Memory B cell (primary cell): ENCODE measurements around the gene MAT1A.
"Not testable (repeated sequence)": the region's sequence is repeated elsewhere in the genome, so short reads cannot be mapped to it uniquely, and the experiment has no call there.

Experiments used
- ATAC-seq: fragments of 150-1000 bp; cut with Tn5 transposase; 2 replicates; pipeline ENCODE4 v1.10.0; 2021; ENCODE audit warnings: low read depth, mild to moderate bottlenecking, moderate library complexity
- DNase-seq, 2 donors: peaks; one replicate each; pipeline ENCODE4 v3.0.0; 2022; ENCODE audit warnings: low spot score in 2 of 2
- H3K27ac Mint-ChIP-seq: one replicate; pipeline ENCODE4 v1.8.0; 2022; ENCODE audit warnings: mild to moderate bottlenecking, moderate library complexity, mixed read lengths
- H3K27me3 Mint-ChIP-seq: one replicate; pipeline ENCODE4 v1.8.0; 2022; ENCODE audit warnings: mixed read lengths
- H3K36me3 Mint-ChIP-seq: one replicate; pipeline ENCODE4 v1.8.0; 2022; ENCODE audit warnings: mild to moderate bottlenecking, mixed read lengths
- H3K4me1 Mint-ChIP-seq: one replicate; pipeline ENCODE4 v1.8.0; 2022; ENCODE audit warnings: mixed read lengths
- H3K4me3 Mint-ChIP-seq: one replicate; pipeline ENCODE4 v1.8.0; 2022; ENCODE audit warnings: mild to moderate bottlenecking, moderate library complexity, mixed read lengths
- H3K9me3 Mint-ChIP-seq: one replicate; pipeline ENCODE4 v1.8.0; 2022; ENCODE audit warnings: mixed read lengths

The MAT1A gene

GRCh38 chr10:80244371-80244770, 45.1 kb downstream of the MAT1A start:
- H3K9me3 Mint-ChIP-seq, H3K27me3 Mint-ChIP-seq, H3K36me3 Mint-ChIP-seq, DNase-seq, H3K4me3 Mint-ChIP-seq, H3K4me1 Mint-ChIP-seq, H3K27ac Mint-ChIP-seq, ATAC-seq: not testable (repeated sequence)

GRCh38 chr10:80242341-80242740, 47.1 kb downstream of the MAT1A start:
- not testable (repeated sequence) for H3K27ac Mint-ChIP-seq, ATAC-seq, DNase-seq, H3K27me3 Mint-ChIP-seq, H3K4me3 Mint-ChIP-seq, H3K36me3 Mint-ChIP-seq, H3K4me1 Mint-ChIP-seq, H3K9me3 Mint-ChIP-seq

- H3K36me3 Mint-ChIP-seq, H3K27me3 Mint-ChIP-seq, H3K4me1 Mint-ChIP-seq, DNase-seq, H3K4me3 Mint-ChIP-seq, H3K27ac Mint-ChIP-seq, H3K9me3 Mint-ChIP-seq, ATAC-seq: not testable (repeated sequence)
These were observed 53.0 kb downstream of the MAT1A start for GRCh38 chr10:80236457-80236856.

DNA sequence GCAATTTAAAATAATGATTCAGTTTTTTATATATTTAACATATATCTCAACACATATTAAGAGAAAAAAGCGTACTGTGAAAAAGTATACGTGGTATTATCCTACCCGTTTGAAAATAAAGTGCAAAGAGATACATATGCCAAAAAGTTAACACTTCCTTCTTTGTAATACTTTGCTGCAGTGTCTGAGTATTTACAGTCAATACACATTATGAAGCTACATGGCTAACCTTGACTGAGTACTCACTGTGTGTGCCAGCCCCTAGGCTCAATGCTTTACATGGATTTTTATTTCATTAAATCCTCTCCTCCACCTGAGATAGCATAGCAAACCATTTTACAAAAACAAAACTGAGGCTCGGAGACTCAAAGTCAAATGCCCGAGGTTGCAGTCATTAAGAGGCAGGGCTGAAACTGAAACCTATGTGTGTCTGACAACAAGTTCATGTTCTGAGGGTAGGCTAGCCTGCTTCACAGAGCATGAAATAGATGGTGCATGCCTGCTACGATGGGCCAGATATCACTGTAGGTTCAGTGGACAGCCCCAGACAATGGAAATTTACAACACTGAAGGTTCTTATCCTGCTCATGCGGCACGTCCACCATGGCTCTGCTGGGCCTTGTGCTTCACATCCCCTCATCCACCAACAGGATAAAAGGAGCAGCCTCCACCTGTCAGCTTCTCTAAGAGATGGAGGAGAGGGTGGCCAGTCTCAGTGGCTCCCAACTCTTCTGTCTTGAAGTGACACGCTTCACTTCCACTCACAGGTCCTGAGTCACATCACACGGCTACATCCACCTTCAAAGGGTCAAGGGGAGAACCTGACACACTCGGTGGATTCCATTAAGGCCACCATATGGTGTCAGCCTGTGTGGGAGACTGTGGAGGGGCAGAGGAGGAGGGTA, 54.9 kb downstream of the MAT1A start:
- H3K27ac Mint-ChIP-seq, H3K4me1 Mint-ChIP-seq, H3K9me3 Mint-ChIP-seq, DNase-seq, H3K36me3 Mint-ChIP-seq, H3K27me3 Mint-ChIP-seq: not testable (repeated sequence)
- peak; percentile 90 for ATAC-seq
- peak overlapping the region; percentile 34 for H3K4me3 Mint-ChIP-seq

GRCh38 chr10:80233871-80234270, 55.6 kb downstream of the MAT1A start:
- H3K4me1 Mint-ChIP-seq, H3K27me3 Mint-ChIP-seq, H3K9me3 Mint-ChIP-seq, H3K4me3 Mint-ChIP-seq, H3K27ac Mint-ChIP-seq, ATAC-seq, H3K36me3 Mint-ChIP-seq, DNase-seq: not testable (repeated sequence)

DNA sequence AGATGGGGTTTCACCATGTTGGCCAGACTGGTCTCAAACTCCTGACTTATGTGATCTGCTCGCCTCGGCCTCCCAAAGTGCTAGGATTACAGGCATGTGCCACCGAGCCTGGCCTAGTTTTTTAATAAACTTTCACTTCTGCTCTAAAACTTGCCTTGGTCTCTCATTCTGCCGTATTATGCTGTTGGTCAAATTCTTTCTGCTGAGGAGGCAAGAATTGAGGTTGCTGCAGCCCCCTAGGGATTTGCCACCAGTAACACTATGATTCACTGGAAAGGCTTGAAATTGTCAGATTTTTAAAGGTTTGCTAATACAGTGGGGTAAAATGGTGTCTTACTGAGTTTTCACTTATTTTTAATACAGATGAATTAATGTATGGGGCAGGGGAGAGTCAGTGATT, 62.7 kb downstream of the MAT1A start:
- ATAC-seq: peak; percentile 47
- not testable (repeated sequence) for H3K27me3 Mint-ChIP-seq, DNase-seq, H3K36me3 Mint-ChIP-seq, H3K9me3 Mint-ChIP-seq, H3K4me1 Mint-ChIP-seq, H3K27ac Mint-ChIP-seq, H3K4me3 Mint-ChIP-seq

GRCh38 chr10:80223031-80223419, 66.4 kb downstream of the MAT1A start:
- not testable (repeated sequence) for H3K27ac Mint-ChIP-seq
- peak; percentile 17 for ATAC-seq

More at GRCh38 chr10:80223031-80223419, 66.4 kb downstream of the MAT1A start:
- not testable (repeated sequence) for H3K9me3 Mint-ChIP-seq, H3K27me3 Mint-ChIP-seq, DNase-seq, H3K36me3 Mint-ChIP-seq, H3K4me1 Mint-ChIP-seq, H3K4me3 Mint-ChIP-seq
